Coronary artery (tissue), 2 donors: ENCODE data around the gene TRIM2.

Experiments used
- DNase-seq: peaks from one replicate; pipeline ENCODE4 v3.0.0-alpha.2; 2017; ENCODE audit warnings: low spot score
- H3K27ac ChIP-seq, 2 donors: fragments of 200-600 bp; sonication (generic); one replicate each; pipeline ENCODE4 v1.5.1; 2016 to 2019
- H3K4me3 ChIP-seq: fragments of 200-600 bp; sonication (generic); 2 replicates; pipeline ENCODE4 v1.5.1; 2016; ENCODE audit warnings: mild to moderate bottlenecking, moderate library complexity
- TF ChIP-seq, protein P1 (sequence below): fragments of 200-600 bp; sonication (generic); IDR thresholded peaks from one replicate; pipeline ENCODE4 v1.5.1; 2019; ENCODE audit warnings: antibody characterized with exemption

TRIM2 gene

DNA sequence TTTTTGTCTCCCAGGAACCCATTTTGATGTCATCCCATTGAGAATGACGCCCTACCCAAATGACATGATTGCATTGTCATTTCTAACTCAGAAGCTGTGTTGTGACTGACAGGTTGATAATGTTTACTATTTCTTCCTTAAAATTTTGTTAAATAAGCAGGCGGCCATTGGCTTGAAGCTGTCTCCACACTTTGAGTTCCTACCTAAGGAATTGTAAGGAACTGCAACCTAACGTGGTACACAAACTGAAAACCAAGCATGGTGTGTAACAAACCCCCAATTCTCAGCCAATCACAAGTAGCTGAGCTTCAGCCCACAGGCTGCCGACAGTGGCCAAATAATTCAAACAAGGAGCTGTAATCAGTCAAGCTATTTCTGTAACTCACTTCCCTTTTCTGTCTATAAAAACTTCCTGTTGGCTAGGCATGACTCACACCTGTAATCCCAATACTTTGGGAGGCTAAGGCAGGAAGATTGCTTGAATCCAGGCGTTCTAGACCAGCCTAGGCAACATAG, 137.4 kb downstream of the TRIM2 start:
- TF ChIP-seq, protein P1, sequence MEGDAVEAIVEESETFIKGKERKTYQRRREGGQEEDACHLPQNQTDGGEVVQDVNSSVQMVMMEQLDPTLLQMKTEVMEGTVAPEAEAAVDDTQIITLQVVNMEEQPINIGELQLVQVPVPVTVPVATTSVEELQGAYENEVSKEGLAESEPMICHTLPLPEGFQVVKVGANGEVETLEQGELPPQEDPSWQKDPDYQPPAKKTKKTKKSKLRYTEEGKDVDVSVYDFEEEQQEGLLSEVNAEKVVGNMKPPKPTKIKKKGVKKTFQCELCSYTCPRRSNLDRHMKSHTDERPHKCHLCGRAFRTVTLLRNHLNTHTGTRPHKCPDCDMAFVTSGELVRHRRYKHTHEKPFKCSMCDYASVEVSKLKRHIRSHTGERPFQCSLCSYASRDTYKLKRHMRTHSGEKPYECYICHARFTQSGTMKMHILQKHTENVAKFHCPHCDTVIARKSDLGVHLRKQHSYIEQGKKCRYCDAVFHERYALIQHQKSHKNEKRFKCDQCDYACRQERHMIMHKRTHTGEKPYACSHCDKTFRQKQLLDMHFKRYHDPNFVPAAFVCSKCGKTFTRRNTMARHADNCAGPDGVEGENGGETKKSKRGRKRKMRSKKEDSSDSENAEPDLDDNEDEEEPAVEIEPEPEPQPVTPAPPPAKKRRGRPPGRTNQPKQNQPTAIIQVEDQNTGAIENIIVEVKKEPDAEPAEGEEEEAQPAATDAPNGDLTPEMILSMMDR: no peak
- no peak overlapping the region for H3K4me3 ChIP-seq
- H3K27ac ChIP-seq: no peak overlapping the region
- no peak for DNase-seq

DNA sequence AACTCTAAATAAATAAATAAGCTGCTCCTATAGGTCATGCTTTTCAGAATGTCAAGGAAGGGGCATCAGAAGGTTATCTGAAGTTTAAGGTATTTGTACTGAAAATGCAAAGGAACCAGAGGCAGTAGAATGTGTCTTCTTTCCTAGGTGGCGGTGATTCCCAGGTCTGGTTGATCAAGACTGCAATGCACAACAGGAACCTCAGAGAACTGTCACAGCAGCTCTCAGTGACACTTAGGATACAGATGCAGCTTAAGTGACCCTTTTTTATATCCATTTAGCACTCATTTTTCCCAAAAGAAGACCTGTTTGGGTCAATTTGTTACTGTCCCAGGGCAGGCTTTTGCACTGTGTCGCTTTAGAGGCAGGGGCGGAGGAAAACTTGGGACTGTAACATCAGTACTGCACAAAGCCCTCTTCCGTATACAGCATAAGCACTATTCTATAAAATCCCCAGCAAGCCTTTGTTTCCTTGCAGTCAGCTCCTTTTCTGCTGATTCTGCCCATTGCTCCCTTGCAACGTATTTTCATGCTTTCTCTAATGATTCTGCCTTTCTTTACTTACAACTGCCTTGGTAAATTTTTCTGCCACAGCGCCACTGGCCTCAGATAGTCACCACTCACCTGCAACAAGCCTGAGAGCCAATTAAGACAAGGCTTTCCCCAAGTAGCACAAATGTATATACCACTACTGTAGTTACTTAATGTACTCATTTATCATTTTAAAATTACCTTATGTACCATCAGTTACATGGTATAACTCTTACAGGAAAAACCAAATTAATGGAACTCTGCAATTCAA, 138.7 kb downstream of the TRIM2 start:
- no peak for DNase-seq
- TF ChIP-seq, protein P1: no peak
- no peak overlapping the region for H3K27ac ChIP-seq
- H3K4me3 ChIP-seq: no peak overlapping the region

DNA sequence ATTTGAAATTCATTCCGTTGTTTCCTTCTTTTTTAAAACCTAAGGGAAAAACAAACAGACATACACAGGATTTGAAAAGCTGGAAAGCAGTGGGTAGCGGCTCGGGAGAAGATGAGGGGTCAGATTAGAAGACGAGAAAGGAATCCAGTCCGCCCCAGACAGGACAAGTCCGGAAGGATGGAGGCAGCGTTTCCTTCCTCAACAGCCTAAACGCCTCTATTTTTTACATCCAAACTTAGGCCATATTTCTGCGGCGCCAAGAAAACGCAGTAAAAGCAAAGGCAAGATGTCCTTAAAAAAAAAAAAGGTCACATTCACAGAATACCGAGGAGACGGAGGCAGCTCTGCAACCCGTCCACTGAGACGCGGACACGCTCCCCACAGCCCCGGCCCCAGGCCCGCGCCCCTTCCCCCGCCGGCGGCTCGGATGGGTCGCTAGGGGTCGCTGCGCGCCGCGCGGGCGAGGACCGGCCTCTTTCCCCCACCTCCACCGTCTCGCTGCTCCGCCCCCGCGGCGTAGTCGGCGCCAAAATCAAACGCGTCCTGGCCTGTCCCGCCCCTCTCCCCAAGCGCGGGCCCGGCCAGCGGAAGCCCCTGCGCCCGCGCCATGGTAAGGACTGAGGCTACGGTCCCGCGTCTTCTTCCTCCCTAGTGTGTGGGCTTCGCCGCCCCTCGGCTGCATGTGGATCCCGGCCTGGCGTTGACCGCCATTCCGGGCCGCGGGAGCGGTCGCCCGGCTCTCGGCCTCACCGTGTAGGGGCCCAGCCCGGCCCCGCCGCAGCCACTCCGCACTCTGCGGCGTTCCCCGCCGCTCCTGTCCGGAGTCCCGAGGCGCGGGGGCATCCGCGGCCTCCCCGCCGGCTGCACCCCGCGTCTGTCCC, 140.1 kb downstream of the TRIM2 start, which contains the start of gene MND1:
MND1 (plus strand) TSS at position 558 of the 881 bp plus-strand sequence; CDS start at position 608, 50 bp downstream.
- TF ChIP-seq, protein P1: peak; percentile 100
- peak; percentile 82 for DNase-seq
- Histone ChIP-seq H3K4me3 (peak within 1 kb of the TSS; percentile 89), H3K27ac (no peak within 1 kb of the TSS)

DNA sequence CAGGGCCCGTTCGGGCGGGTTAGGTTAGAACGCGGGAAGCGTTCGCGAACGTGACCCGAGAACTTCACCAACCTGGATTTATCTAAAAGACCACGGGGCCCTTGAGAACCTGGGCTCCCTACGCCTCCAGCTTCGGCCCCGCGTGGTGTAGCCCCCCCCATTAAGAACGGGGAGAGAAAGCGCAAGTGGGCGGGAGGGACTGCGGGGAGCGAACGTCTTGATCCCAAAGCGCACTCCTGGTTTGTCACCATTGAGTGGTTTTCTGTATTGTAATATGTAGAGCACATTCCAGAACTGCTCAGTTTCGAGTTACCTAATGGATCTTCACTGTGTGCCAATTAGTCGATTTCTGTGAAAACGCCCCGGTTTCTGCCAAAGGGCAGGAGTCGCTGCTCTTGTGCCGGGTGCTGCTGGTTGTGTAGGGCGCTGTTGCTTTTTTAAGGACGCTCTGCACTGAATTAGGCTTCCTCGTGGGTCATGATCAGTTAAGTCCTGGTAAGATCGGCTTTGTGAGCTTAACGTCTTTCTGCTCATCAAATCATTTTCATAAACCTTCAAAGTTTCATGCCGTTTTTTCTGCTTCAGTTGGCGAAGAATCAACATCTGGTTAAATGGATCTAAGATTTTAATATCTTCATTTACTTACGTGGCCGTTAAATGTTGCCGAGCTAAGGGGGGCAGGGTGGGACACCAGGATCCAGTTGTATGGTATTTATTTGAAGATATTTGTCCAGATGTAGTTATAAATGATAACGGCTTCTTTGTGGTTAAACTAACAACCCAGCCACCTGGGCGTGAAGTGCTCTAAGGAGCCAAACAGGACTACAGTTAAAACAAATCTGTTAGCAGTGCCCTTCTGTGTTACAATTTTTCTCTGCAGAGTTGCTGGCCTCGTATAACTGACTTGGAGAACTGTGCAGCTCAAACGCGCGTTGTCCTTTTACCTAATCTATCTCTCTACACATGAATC, 141.1 kb downstream of the TRIM2 start:
- TF ChIP-seq, protein P1: no peak
- DNase-seq: no peak
- no peak overlapping the region for H3K27ac ChIP-seq
- H3K4me3 ChIP-seq: peak overlapping the region; percentile 89

DNA sequence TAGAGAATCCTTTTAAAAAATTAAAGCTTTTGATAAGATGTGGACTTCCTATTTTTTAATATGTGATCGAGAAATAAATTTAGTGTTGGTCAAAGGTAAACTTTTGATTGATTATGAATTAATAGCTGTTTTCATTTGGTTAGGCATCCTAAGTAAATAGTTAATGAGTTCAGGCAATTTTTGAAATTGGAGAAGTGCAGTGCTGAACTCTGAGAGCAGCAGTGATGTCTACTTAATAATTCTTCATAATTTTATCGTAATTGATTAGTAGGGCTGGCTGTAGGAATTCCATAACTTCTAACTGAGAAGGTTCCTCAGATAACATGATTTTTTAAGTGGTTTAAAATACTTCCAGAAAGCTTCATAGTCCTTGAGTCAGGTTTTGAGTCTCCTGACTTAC, 141.8 kb downstream of the TRIM2 start:
- DNase-seq: no peak

DNA sequence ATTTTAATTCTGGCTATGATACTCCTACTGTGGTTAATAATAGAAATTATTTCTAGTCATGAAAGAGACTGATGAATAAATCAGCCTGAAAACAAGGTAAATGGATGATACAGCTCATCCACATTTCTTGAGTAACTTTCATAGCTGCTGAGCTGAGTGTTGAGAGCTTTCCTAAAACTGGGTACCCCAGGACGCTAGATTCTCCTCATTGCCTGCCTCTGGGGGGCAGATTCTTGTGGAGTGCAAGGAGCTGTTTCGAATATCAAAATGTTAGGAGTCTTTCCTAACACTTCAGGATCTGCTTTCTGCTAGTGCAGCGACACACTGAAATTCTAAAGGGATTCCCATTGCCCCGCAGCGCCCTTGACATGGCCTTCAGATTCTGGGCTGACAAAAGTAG, 142.3 kb downstream of the TRIM2 start:
- Histone ChIP-seq H3K27ac (no peak overlapping the region), H3K4me3 (no peak overlapping the region)
- no peak for DNase-seq
- TF ChIP-seq, protein P1: no peak

More for the DNA sequence above, 141.8 kb downstream of the TRIM2 start:
- H3K4me3 ChIP-seq: no peak overlapping the region
- no peak overlapping the region for H3K27ac ChIP-seq
- TF ChIP-seq, protein P1: no peak
